OCI-LY7 (cell line): ENCODE results near the gene VPS26A. TPM values are rescaled to one million over a fixed set of nuclear protein-coding genes. Genes with fewer than 3 reads are reported as not detected.
"Not testable (repeated sequence)": the region's sequence is repeated elsewhere in the genome, so short reads cannot be mapped to it uniquely, and the experiment has no call there.

Experiments
- BruUV-seq: library from RNA; stranded (reverse); fragments of 400-500 nt; replicated peaks from 2 replicates; lab custom pipeline; 2021; lab: Mats Ljungman, UMichigan
- CTCF ChIA-PET: fragments of 300-600 bp; sonication (Branson Sonifier 250); formaldehyde crosslinking; loops from one replicate; lab custom pipeline; 2022; ENCODE audit warnings: antibody characterized with exemption; ENCODE audit not compliant: unreplicated experiment; lab: Charles Lee
- POLR2A ChIA-PET: fragments of 300-600 bp; sonication (Branson Sonifier 250); formaldehyde crosslinking; loops from one replicate; lab custom pipeline; 2022; ENCODE audit warnings: antibody characterized with exemption; lab: Charles Lee
- DNase-seq: peaks from one replicate; pipeline ENCODE4 v3.0.0-alpha.2; 2015; ENCODE audit warnings: low spot score
- H2AFZ ChIP-seq: fragments of 200-600 bp; sonication (generic), shearing (Covaris generic); 2 replicates; pipeline ENCODE4 v1.6.1; 2014; ENCODE audit warnings: mild to moderate bottlenecking, antibody characterized with exemption, low read length, moderate library complexity
- H3K27ac ChIP-seq: fragments of 200-600 bp; sonication (generic); 2 replicates; pipeline ENCODE4 v1.5.1; 2014; ENCODE audit warnings: mixed run types, low read depth, mild to moderate bottlenecking, moderate library complexity, low read length, inconsistent platforms; ENCODE audit not compliant: poor library complexity, severe bottlenecking
- H3K36me3 ChIP-seq: fragments of 200-600 bp; sonication (generic); 2 replicates; pipeline ENCODE4 v1.6.1; 2014; ENCODE audit warnings: mild to moderate bottlenecking, antibody characterized with exemption, low read length, moderate library complexity, mixed read lengths; ENCODE audit not compliant: insufficient read depth
- H3K4me1 ChIP-seq: fragments of 200-600 bp; sonication (generic); 2 replicates; pipeline ENCODE4 v1.5.1; 2014; ENCODE audit warnings: mild to moderate bottlenecking, low read length; ENCODE audit not compliant: insufficient read depth, poor library complexity, severe bottlenecking
- H3K4me2 ChIP-seq: fragments of 200-600 bp; sonication (generic); 2 replicates; pipeline ENCODE4 v1.6.1; 2014; ENCODE audit warnings: mild to moderate bottlenecking, low read length
- H3K4me3 ChIP-seq: fragments of 200-600 bp; sonication (generic); 2 replicates; pipeline ENCODE4 v1.5.1; 2014; ENCODE audit warnings: mild to moderate bottlenecking, low read depth, low read length; ENCODE audit not compliant: poor library complexity, severe bottlenecking
- H3K79me2 ChIP-seq: fragments of 200-600 bp; sonication (generic); 2 replicates; pipeline ENCODE4 v1.6.1; 2016; ENCODE audit warnings: low read depth, mild to moderate bottlenecking, low read length, moderate library complexity, mixed read lengths; ENCODE audit not compliant: insufficient read depth
- H3K9me2 ChIP-seq: fragments of 200-600 bp; sonication (generic); 2 replicates; pipeline ENCODE4 v1.6.1; 2016; ENCODE audit warnings: mild to moderate bottlenecking, low read length, mixed read lengths; ENCODE audit not compliant: insufficient read depth
- H3K9me3 ChIP-seq: fragments of 200-600 bp; sonication (generic); 2 replicates; pipeline ENCODE4 v1.6.1; 2014; ENCODE audit warnings: mild to moderate bottlenecking, mixed run types, low read length, mixed read lengths
- H4K20me1 ChIP-seq: fragments of 200-600 bp; sonication (generic); 2 replicates; pipeline ENCODE4 v1.6.1; 2014; ENCODE audit warnings: mild to moderate bottlenecking, antibody characterized with exemption, low read length, moderate library complexity, mixed read lengths; ENCODE audit not compliant: insufficient read depth
- CTCF ChIP-seq: fragments of 200-600 bp; sonication (generic); conservative IDR thresholded peaks from 2 replicates; pipeline ENCODE4 v1.5.1; 2014; ENCODE audit warnings: mild to moderate bottlenecking, antibody characterized with exemption, low read length, moderate library complexity, mixed read lengths
- EZH2phosphoT487 ChIP-seq: fragments of 200-600 bp; sonication (generic); IDR thresholded peaks from 2 replicates; pipeline ENCODE4 v1.6.1; 2018; ENCODE audit warnings: low read depth, borderline replicate concordance, mild to moderate bottlenecking, mixed run types, antibody characterized with exemption, low read length, moderate library complexity, mixed read lengths
- intact Hi-C: fragments of 100-400 bp; cut with micrococcal nuclease; formaldehyde crosslinking; loops from one replicate; pipeline ENCODE4 v1.10.0; 2022; ENCODE audit not compliant: unreplicated experiment
- total RNA-seq, 2 experiments: library from RNA; depleted of rRNA in 1 of 2; stranded (reverse); fragments of >200 nt in 1 of 2; shearing (Covaris generic) in 1 of 2; gene quantifications; 2 replicates each; pipeline ENCODE4 v1.2.3, GENCODE V29; 2014 to 2022

The VPS26A gene
- total RNA-seq, 2 experiments from 2014 or later = 10.0 to 41.7 TPM

- TF ChIP-seq CTCF (no peak), EZH2phosphoT487 (no peak)
- no peak overlapping the region for H3K4me3 ChIP-seq
These were observed 44.5 kb downstream of the VPS26A start for GRCh38 chr10:69168493-69168892.

DNA sequence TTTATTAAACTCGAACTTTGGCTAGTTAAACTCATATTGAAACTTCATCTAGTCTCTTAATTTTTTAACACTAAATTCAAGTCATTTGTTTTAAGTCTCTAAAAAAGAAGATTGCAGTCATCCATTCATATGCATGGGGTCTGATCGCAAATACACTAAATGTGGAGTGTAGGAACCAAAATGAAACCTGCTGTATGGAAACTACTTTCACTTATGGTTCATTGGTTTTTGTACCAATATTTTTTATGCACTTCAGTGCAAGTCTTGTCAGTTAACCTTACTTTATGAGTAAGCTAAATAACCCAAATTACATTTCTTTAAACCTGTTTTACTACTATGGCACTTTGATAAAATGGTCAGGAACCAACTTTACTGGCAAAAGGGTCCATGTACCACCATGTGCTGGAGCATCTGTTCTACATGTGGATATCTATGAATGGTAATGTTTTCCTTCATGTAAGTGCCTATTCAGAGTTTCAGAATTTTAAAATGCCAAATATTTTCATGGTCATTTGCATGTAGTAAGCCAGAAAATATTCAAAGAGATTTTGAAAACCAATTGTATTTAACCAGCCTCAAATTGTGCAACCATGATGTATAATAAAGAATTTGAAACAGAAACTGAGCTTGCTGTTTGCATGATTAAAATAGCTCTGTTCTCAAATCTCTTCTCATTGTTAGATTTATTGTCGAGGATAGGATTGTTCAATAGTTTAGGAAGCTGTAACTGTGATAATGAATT is 48.4 kb downstream of the VPS26A start:
- BruUV-seq = no TSS peak
- H3K9me2 ChIP-seq = no peaks in the 10 kb centered on the region

More at GRCh38 chr10:69168493-69168892, 44.5 kb downstream of the VPS26A start:
- Histone ChIP-seq H3K36me3 (peaks cover 43% of the 10 kb centered on the region), H3K27ac (no peak overlapping the region), H3K4me2 (no peak overlapping the region), H3K4me1 (no peaks in the 10 kb centered on the region), H2AFZ (no peak overlapping the region), H3K9me2 (no peaks in the 10 kb centered on the region), H3K9me3 (no peaks in the 10 kb centered on the region), H3K79me2 (no peaks in the 10 kb centered on the region), H4K20me1 (no peaks in the 10 kb centered on the region)
- ChIA-PET CTCF (no interaction called here), POLR2A (no interaction called here)
- intact Hi-C loops = no loop called here
- DNase-seq = no peak
- BruUV-seq = no TSS peak

DNA sequence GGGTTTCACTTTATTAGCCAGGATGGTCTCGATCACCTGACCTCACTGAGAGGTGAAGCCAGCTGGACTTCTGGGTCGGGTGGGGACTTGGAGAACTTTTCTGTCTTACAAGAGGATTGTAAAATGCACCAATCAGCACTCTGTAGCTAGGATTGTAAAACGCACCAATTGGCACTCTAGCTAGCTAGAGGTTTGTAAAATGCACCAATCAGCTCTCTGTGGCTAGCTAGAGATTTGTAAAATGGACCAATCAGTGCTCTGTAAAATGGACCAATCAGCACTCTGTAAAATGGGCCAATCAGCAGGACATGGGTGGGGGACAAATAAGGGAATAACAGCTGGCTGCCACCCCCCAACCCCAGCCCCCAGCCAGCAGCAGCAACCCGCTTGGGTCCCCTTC is 51.3 kb downstream of the VPS26A start:
- POLR2A ChIA-PET, DNase-seq, H4K20me1 ChIP-seq, H3K9me2 ChIP-seq, intact Hi-C loops, H3K27ac ChIP-seq, H3K4me1 ChIP-seq, H3K4me2 ChIP-seq, H3K9me3 ChIP-seq, BruUV-seq, H2AFZ ChIP-seq, H3K79me2 ChIP-seq, H3K36me3 ChIP-seq, H3K4me3 ChIP-seq, CTCF ChIA-PET: not testable (repeated sequence)

More for the DNA sequence above, 48.4 kb downstream of the VPS26A start:
- Histone ChIP-seq H3K4me2 (no peak overlapping the region), H3K4me3 (no peak overlapping the region), H3K79me2 (no peaks in the 10 kb centered on the region), H4K20me1 (no peaks in the 10 kb centered on the region), H3K36me3 (peaks cover 21% of the 10 kb centered on the region), H2AFZ (no peak overlapping the region), H3K9me3 (no peaks in the 10 kb centered on the region), H3K27ac (no peak overlapping the region), H3K4me1 (no peaks in the 10 kb centered on the region)
- POLR2A ChIA-PET = interaction anchor here (1.0 to 1.1 kb wide), 2 partner anchors 33 to 63 kb away, joined by 3 read pairs; no protein-coding TSS in a partner anchor
- no peak for DNase-seq
- CTCF ChIA-PET = no interaction called here
- intact Hi-C loops = no loop called here
- TF ChIP-seq EZH2phosphoT487 = no peak
- TF ChIP-seq CTCF = no peak
